H9 (cell line): ENCODE results near the gene GABBR2. TPM values are rescaled to one million over a fixed set of nuclear protein-coding genes. Genes with fewer than 3 reads are reported as not detected.

Experiments used
- DNase-seq: peaks from one replicate; pipeline ENCODE4 v3.0.0-alpha.2; 2017
- H2AFZ ChIP-seq: one replicate; pipeline ENCODE4 v1.6.1; 2013; ENCODE audit warnings: mild to moderate bottlenecking, low read length, control low read depth, moderate library complexity
- H2AK5ac ChIP-seq: 2 replicates; pipeline ENCODE4 v1.6.1; 2013; ENCODE audit warnings: low read length, control low read depth, mixed read lengths; ENCODE audit not compliant: insufficient read length
- H2BK120ac ChIP-seq: one replicate; pipeline ENCODE4 v1.6.1; 2013; ENCODE audit warnings: low read depth, mild to moderate bottlenecking, low read length, control low read depth, inconsistent platforms; ENCODE audit not compliant: poor library complexity, severe bottlenecking
- H2BK12ac ChIP-seq: 2 replicates; pipeline ENCODE4 v1.6.1; 2013; ENCODE audit warnings: low read length, control low read depth, mixed read lengths, low read depth; ENCODE audit not compliant: insufficient read length
- H2BK15ac ChIP-seq: 2 replicates; pipeline ENCODE4 v1.6.1; 2013; ENCODE audit warnings: low read depth, low read length, control low read depth
- H2BK20ac ChIP-seq: one replicate; pipeline ENCODE4 v1.6.1; 2013; ENCODE audit warnings: low read depth, mild to moderate bottlenecking, low read length, control low read depth, inconsistent platforms; ENCODE audit not compliant: poor library complexity, severe bottlenecking
- H2BK5ac ChIP-seq: 2 replicates; pipeline ENCODE4 v1.6.1; 2013; ENCODE audit warnings: low read length, control low read depth, mixed read lengths; ENCODE audit not compliant: insufficient read length
- H3K14ac ChIP-seq: 2 replicates; pipeline ENCODE4 v1.6.1; 2013; ENCODE audit warnings: low read length, control low read depth; ENCODE audit not compliant: insufficient read depth
- H3K18ac ChIP-seq: 2 replicates; pipeline ENCODE4 v1.6.1; 2013; ENCODE audit warnings: low read depth, mild to moderate bottlenecking, mixed read lengths, low read length, control low read depth; ENCODE audit not compliant: insufficient read length
- H3K23ac ChIP-seq: 2 replicates; pipeline ENCODE4 v1.6.1; 2013; ENCODE audit warnings: low read length, control low read depth, mixed read lengths, low read depth; ENCODE audit not compliant: insufficient read length
- H3K23me2 ChIP-seq: 2 replicates; pipeline ENCODE4 v1.6.1; 2013; ENCODE audit warnings: low read depth, mild to moderate bottlenecking, mixed read lengths, low read length, control low read depth; ENCODE audit not compliant: insufficient read length, poor library complexity, severe bottlenecking
- H3K27ac ChIP-seq: 2 replicates; pipeline ENCODE4 v1.5.1; 2013; ENCODE audit warnings: low read length, control low read depth, mixed read lengths, low read depth; ENCODE audit not compliant: insufficient read length
- H3K27me3 ChIP-seq: 2 replicates; pipeline ENCODE4 v1.6.1; 2013; ENCODE audit warnings: low read length, control low read depth, inconsistent platforms; ENCODE audit not compliant: insufficient read depth
- H3K4ac ChIP-seq: 2 replicates; pipeline ENCODE4 v1.6.1; 2013; ENCODE audit warnings: low read depth, mild to moderate bottlenecking, control low read depth, inconsistent platforms, low read length, moderate library complexity
- H3K4me1 ChIP-seq: 2 replicates; pipeline ENCODE4 v1.6.1; 2013; ENCODE audit warnings: low read length, control low read depth, inconsistent platforms; ENCODE audit not compliant: insufficient read depth
- H3K4me2 ChIP-seq: 2 replicates; pipeline ENCODE4 v1.6.1; 2013; ENCODE audit warnings: low read length, control low read depth, mixed read lengths; ENCODE audit not compliant: insufficient read length, insufficient read depth
- H3K56ac ChIP-seq: 2 replicates; pipeline ENCODE4 v1.6.1; 2013; ENCODE audit warnings: low read depth, mild to moderate bottlenecking, mixed read lengths, low read length, control low read depth; ENCODE audit not compliant: insufficient read length
- H3K79me1 ChIP-seq: 2 replicates; pipeline ENCODE4 v1.6.1; 2013; ENCODE audit warnings: low read depth, mild to moderate bottlenecking, moderate library complexity, low read length, control low read depth, inconsistent platforms; ENCODE audit not compliant: insufficient read depth, poor library complexity, severe bottlenecking
- H3K79me2 ChIP-seq: 2 replicates; pipeline ENCODE4 v1.6.1; 2013; ENCODE audit warnings: low read length, control low read depth, inconsistent platforms; ENCODE audit not compliant: insufficient read depth
- H3K9ac ChIP-seq: 2 replicates; pipeline ENCODE4 v1.6.1; 2013; ENCODE audit warnings: low read length, control low read depth, mixed read lengths; ENCODE audit not compliant: insufficient read length; ENCODE audit errors: extremely low read depth
- H3K9me3 ChIP-seq: one replicate; pipeline ENCODE4 v1.6.1; 2013; ENCODE audit warnings: low read depth, low read length, inconsistent platforms; ENCODE audit not compliant: control insufficient read depth
- H3T11ph ChIP-seq: one replicate; pipeline ENCODE4 v1.6.1; 2013; ENCODE audit warnings: mild to moderate bottlenecking, low read length, control low read depth, inconsistent platforms
- H4K20me1 ChIP-seq: one replicate; pipeline ENCODE4 v1.6.1; 2013; ENCODE audit not compliant: control insufficient read depth, insufficient read length, insufficient read depth
- H4K5ac ChIP-seq: 2 replicates; pipeline ENCODE4 v1.6.1; 2013; ENCODE audit warnings: low read depth, mild to moderate bottlenecking, mixed read lengths, low read length, control low read depth; ENCODE audit not compliant: insufficient read length
- H4K8ac ChIP-seq: replicated peaks from 2 replicates; pipeline ENCODE4 v1.6.1; 2013; ENCODE audit warnings: low read length, control low read depth, mixed read lengths, low read depth; ENCODE audit not compliant: insufficient read length
- H4K91ac ChIP-seq: 2 replicates; pipeline ENCODE4 v1.6.1; 2013; ENCODE audit warnings: low read depth, mild to moderate bottlenecking, moderate library complexity, mixed read lengths, low read length, control low read depth; ENCODE audit not compliant: insufficient read length
- H3K27ac Mint-ChIP-seq, 3 experiments: 2 replicates in 2 of 3; 3 replicates in 1 of 3; pipeline ENCODE4 v1.8.0; 2020 to 2021; ENCODE audit warnings: mixed read lengths in 3 of 3, mild to moderate bottlenecking in 1 of 3, moderate library complexity in 1 of 3
- H3K27me3 Mint-ChIP-seq: 2 replicates; pipeline ENCODE4 v1.8.0; 2021; ENCODE audit warnings: low read depth, mild to moderate bottlenecking, moderate library complexity, mixed read lengths
- H3K36me3 Mint-ChIP-seq, 3 experiments: 2 replicates in 2 of 3; 3 replicates in 1 of 3; pipeline ENCODE4 v1.8.0; 2020 to 2021; ENCODE audit warnings: low read depth in 3 of 3, mixed read lengths in 3 of 3; ENCODE audit not compliant: insufficient read depth in 1 of 3
- H3K4me1 Mint-ChIP-seq, 2 experiments: 2 replicates each; pipeline ENCODE4 v1.8.0; 2020; ENCODE audit warnings: mixed read lengths in 2 of 2
- H3K4me3 Mint-ChIP-seq, 2 experiments: 2 replicates in 1 of 2; 3 replicates in 1 of 2; pipeline ENCODE4 v1.8.0; 2020 to 2021; ENCODE audit warnings: mild to moderate bottlenecking in 2 of 2, mixed read lengths in 2 of 2, moderate library complexity in 1 of 2
- H3K9me3 Mint-ChIP-seq, 2 experiments: 2 replicates in 1 of 2; 3 replicates in 1 of 2; pipeline ENCODE4 v1.8.0; 2020; ENCODE audit warnings: mild to moderate bottlenecking in 2 of 2, mixed read lengths in 2 of 2, moderate library complexity in 1 of 2
- CTCF ChIP-seq: fragments of 200-600 bp; sonication (generic); conservative IDR thresholded peaks from 3 replicates; pipeline ENCODE4 v1.8.0; 2021; ENCODE audit warnings: antibody characterized with exemption, mild to moderate bottlenecking
- WGBS: extraction: QIAGEN DNeasy Blood & Tissue Kit; methylation state at CpG from one replicate; pipeline ENCODE4 v1.1.7; 2013; ENCODE audit warnings: missing lambda C conversion rate, low lambda C conversion rate, mixed read lengths; ENCODE audit not compliant: insufficient read length; ENCODE audit errors: extremely low coverage; 5-methylcytosine and 5-hydroxymethylcytosine counted together
- total RNA-seq: library from RNA; stranded (reverse); gene quantifications from 2 replicates; pipeline ENCODE4 v1.2.1, GENCODE V29; 2021

The GABBR2 gene
- total RNA-seq, 1 experiment from 2014 or later = 0.66 TPM

GRCh38 chr9:98701576-98701975, 7.2 kb downstream of the GABBR2 start:
- no peak overlapping the region for H2BK5ac ChIP-seq
- no peak overlapping the region for H3T11ph ChIP-seq
- H2BK120ac ChIP-seq = no peak overlapping the region
- H4K5ac ChIP-seq = no peak overlapping the region
- Mint-ChIP-seq H3K36me3 (no peaks in the 10 kb centered on the region; a peak in 1 of 7 replicates), H3K4me3 (no peak overlapping the region), H3K9me3 (no peaks in the 10 kb centered on the region; a peak in 1 of 5 replicates), H3K4me1 (peaks cover 4 to 6% of the 10 kb centered on the region in 2 experiments), H3K27me3 (peaks cover 67% of the 10 kb centered on the region), H3K27ac (no peak overlapping the region)
- H2AFZ ChIP-seq = no peak overlapping the region
- no peak overlapping the region for H2BK20ac ChIP-seq
- H3K79me1 ChIP-seq = no peaks in the 10 kb centered on the region
- H3K14ac ChIP-seq = no peak overlapping the region
- no peak overlapping the region for H3K23ac ChIP-seq
- no peaks in the 10 kb centered on the region for H3K9me3 ChIP-seq
- no peak overlapping the region for H3K27ac ChIP-seq
- H3K4me2 ChIP-seq = no peak overlapping the region
- H2AK5ac ChIP-seq = no peak overlapping the region
- no peak overlapping the region for H2BK12ac ChIP-seq
- DNase-seq = no peak
- H4K20me1 ChIP-seq = no peaks in the 10 kb centered on the region
- H3K27me3 ChIP-seq = peaks cover 9% of the 10 kb centered on the region
- H3K79me2 ChIP-seq = no peaks in the 10 kb centered on the region
- no peaks in the 10 kb centered on the region for H3K23me2 ChIP-seq
- no peak overlapping the region for H3K18ac ChIP-seq
- no peak overlapping the region for H2BK15ac ChIP-seq
- no peak overlapping the region for H4K8ac ChIP-seq
- H3K4ac ChIP-seq = no peak overlapping the region
- no CpG with 5 or more reads among the region's 7 CpGs for WGBS
- H3K4me1 ChIP-seq = no peaks in the 10 kb centered on the region
- no peak overlapping the region for H4K91ac ChIP-seq
- TF ChIP-seq CTCF = no peak
- H3K56ac ChIP-seq = no peak overlapping the region
- H3K9ac ChIP-seq = no peak overlapping the region
